Measurements from ENCODE around the gene LEFTY2. TPM values are rescaled to one million over a fixed set of nuclear protein-coding genes. Genes with fewer than 3 reads are reported as not detected.
A peak's percentile ranks its signal among the peaks of the same experiment; 100 is the strongest.

Gene LEFTY2
- total and polyA plus RNA-seq, 4 donors = 0.09 to 0.24 TPM; not detected in 2

DNA sequence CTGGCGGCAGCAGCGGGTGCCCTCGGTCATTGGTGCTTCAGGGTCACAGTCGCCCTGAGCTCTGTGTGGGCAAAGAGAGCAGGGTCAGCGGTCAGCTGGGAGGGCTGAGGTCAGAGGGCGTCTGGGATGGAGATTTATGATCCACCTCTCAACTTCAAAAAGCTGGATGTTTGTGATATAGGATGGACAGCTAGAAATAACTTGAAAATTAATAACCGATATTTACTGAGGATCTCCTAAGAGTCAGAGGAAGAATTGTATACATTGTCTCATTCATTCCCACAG is 54.0 kb downstream of the LEFTY2 start:
- no peaks in the 10 kb centered on the region for H3K9me3 ChIP-seq (ENCODE audit: control insufficient read depth in 4 of 4, low read length in 3 of 4)
- peak overlapping the region; percentile 44 to 90 for H3K27ac ChIP-seq (ENCODE audit: low read depth in 1 of 2, low read length in 2 of 2)
- H3K4me1 ChIP-seq (ENCODE audit: control insufficient read depth in 4 of 4, insufficient read depth in 4 of 4, low read length in 3 of 4) = peaks cover 24 to 58% (median 42%) of the 10 kb centered on the region in 4 donors
- TF ChIP-seq RXRA (IDR thresholded peaks at IDR 0.05) = peak; percentile 42 to 72
- TF ChIP-seq ATF3 (IDR thresholded peaks at IDR 0.05) = no peak
- TF ChIP-seq, protein P1, sequence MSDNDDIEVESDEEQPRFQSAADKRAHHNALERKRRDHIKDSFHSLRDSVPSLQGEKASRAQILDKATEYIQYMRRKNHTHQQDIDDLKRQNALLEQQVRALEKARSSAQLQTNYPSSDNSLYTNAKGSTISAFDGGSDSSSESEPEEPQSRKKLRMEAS (IDR thresholded peaks at IDR 0.05) = no peak
- TF ChIP-seq HNF4A (conservative IDR thresholded peaks at IDR 0.05) = peak; percentile 46 to 59
- no peak overlapping the region for H3K9ac ChIP-seq (ENCODE audit: low read depth in 1 of 2, low read length in 2 of 2)
- H3K36me3 ChIP-seq (ENCODE audit: control insufficient read depth in 4 of 4, insufficient read depth in 3 of 4, low read depth in 1 of 4, low read length in 3 of 4) = no peaks in the 10 kb centered on the region
- no peak overlapping the region for H3K4me3 ChIP-seq (ENCODE audit: low read depth in 1 of 3, low read length in 3 of 3)
- H3K27me3 ChIP-seq (ENCODE audit: control insufficient read depth in 4 of 4, insufficient read depth in 4 of 4, low read length in 3 of 4) = no peaks in the 10 kb centered on the region
- 40% methylated on average over 7 of the region's 7 CpGs for WGBS
- no peak for DNase-seq (ENCODE audit: low spot score)

Small RNAs within 50 kb of the gene (small RNA-seq; reads per million reads assigned to genes)
- gene AL117348.1 = not detected
- gene NDUFA3P3 = not detected

Other genes starting within 250 kb of the LEFTY2 start
- 100 to 1,000 TPM; 152 to 154 TPM for gene SRP9, start 163.4 kb downstream of the LEFTY2 start, total RNA-seq
- 100 to 1,000 TPM; 154 to 179 TPM for gene SRP9, start 163.4 kb downstream of the LEFTY2 start, polyA plus RNA-seq
- 100 to 1,000 TPM in 1 of 2 donors, 10 to 100 TPM in 1; 93.8 to 230 TPM for gene EPHX1, start 131.1 kb downstream of the LEFTY2 start, total RNA-seq
- gene EPHX1, start 131.1 kb downstream of the LEFTY2 start, polyA plus RNA-seq = 1,000 to 10,000 TPM in 1 of 2 donors, 100 to 1,000 TPM in 1; 178 to 1,448 TPM
- 10 to 100 TPM; 10.4 to 54.0 TPM for gene TMEM63A, start 58.8 kb downstream of the LEFTY2 start, total RNA-seq
- gene TMEM63A, start 58.8 kb downstream of the LEFTY2 start, polyA plus RNA-seq = 10 to 100 TPM in 1 of 2 donors, 1 to 10 TPM in 1; 9.6 to 12.9 TPM
- gene LEFTY1, start 52.1 kb downstream of the LEFTY2 start, total RNA-seq = 1 to 10 TPM; 1.1 to 1.4 TPM
- under 1 TPM; 0.42 to 0.66 TPM for gene LEFTY1, start 52.1 kb downstream of the LEFTY2 start, polyA plus RNA-seq
- gene PYCR2, start 17.0 kb downstream of the LEFTY2 start, total RNA-seq = 10 to 100 TPM; 26.9 to 39.0 TPM
- gene PYCR2, start 17.0 kb downstream of the LEFTY2 start, polyA plus RNA-seq = 10 to 100 TPM; 16.8 to 41.0 TPM
- gene SDE2, start 58.1 kb upstream of the LEFTY2 start, total RNA-seq = 10 to 100 TPM; 15.6 to 53.7 TPM
- 1 to 10 TPM; 4.7 to 6.5 TPM for gene SDE2, start 58.1 kb upstream of the LEFTY2 start, polyA plus RNA-seq
- 100 to 1,000 TPM in 1 of 2 donors, 10 to 100 TPM in 1; 76.6 to 338 TPM for gene H3-3A, start 121.5 kb upstream of the LEFTY2 start, total RNA-seq
- gene H3-3A, start 121.5 kb upstream of the LEFTY2 start, polyA plus RNA-seq = 100 to 1,000 TPM; 188 to 190 TPM
- gene ACBD3, start 245.5 kb upstream of the LEFTY2 start, total RNA-seq = 10 to 100 TPM; 17.8 to 26.9 TPM
- 10 to 100 TPM in 1 of 2 donors, 1 to 10 TPM in 1; 9.0 to 10.3 TPM for gene ACBD3, start 245.5 kb upstream of the LEFTY2 start, polyA plus RNA-seq